ENCODE measurements around the gene PRKCB.
"Not testable (repeated sequence)": the region's sequence is repeated elsewhere in the genome, so short reads cannot be mapped to it uniquely, and the experiment has no call there.

PRKCB gene

DNA sequence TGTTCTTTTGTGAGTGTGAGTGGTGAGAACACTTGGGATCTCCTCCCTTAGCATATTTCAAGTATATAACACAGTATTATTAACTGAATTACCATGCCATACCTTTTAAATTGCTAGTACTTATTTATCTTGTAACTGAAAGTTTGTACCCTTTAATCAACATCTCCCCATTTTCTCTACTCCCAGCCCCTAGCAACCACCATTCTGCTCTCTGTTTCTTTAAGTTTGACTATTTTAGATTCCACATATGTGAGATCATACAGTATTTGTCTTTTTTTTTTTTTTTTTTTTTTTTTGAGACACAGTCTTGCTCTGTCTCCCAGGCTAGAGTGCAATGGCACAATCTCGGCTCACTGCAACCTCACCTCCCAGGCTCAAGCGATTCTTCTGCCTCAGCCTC lies 302.8 kb downstream of the PRKCB start:
- DNase-seq = no peak

DNA sequence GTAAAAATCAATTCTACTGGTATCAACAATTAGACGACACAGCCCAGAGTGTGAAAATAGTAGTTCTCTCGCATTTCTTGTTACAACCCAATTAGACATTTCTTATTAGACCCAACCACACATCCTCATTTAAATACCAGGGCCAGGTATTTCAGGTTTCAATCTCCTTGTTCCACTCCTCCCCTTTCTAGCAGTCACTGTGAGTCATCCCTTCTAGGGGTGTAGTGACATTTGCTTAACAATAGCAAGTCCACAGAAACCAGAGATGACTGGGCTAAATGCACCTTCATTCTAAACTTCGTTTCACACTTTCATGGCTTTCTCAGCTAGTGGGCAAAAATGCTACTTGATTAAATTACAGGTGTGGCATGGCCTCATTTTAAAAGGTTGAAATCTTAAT lies 303.5 kb downstream of the PRKCB start:
- DNase-seq = no peak

DNA sequence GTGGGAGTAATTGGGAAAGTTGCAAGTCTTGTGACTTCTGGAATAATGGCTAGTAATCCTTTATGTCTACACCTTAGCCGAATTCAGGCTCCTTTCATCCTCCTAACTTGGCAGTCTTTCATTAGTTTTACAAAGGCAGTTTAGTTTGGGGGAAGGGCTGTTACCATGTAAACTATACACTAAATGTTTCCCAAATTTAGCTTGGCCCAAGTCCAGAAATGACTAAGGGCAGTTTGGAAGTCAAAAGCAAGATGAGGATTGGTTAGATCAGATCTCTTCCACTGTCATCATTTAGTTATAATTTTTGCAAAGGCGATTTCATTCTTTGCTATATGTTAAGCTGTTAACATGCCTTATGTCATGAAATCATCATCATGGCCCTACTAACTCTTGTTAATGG lies 304.9 kb downstream of the PRKCB start:
- no peak for DNase-seq

DNA sequence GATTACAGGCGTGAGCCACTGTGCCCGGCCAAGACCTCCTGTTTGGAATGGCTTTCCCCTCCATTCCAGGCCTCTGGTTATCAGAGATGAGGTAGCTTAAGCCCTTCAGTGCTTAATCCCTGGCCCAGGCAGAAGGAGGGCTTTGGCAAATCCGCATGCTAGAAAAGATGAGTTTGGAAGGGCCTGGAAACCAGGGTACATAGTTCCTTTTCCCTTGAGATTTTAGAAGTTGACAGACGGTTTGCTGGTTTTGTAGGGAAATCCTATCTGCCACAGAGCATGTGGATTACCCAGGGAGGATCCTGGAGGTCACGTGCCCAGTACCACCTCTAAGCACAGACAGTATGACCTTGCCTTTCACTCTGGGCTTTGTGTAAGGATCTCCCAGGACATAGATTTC lies 305.7 kb downstream of the PRKCB start:
- DNase-seq = no peak

DNA sequence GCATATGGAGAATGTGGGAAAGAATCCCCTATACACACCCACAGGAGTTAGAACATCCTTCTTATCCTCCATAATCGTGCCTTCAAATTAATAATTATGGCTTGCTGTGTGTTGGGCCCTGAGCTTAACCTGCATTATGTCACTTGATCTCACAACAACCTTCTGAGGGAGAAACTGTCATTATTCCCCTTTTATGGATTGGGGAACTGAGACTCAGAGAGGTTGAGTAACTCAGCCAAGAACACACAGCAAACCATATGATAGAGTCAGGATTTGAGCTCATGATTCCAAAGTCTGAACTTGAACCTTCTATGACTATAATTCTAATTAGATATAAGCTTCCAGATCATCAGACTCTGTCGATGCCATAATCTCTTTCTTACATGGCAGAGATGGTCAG lies 306.1 kb downstream of the PRKCB start:
- DNase-seq = no peak

DNA sequence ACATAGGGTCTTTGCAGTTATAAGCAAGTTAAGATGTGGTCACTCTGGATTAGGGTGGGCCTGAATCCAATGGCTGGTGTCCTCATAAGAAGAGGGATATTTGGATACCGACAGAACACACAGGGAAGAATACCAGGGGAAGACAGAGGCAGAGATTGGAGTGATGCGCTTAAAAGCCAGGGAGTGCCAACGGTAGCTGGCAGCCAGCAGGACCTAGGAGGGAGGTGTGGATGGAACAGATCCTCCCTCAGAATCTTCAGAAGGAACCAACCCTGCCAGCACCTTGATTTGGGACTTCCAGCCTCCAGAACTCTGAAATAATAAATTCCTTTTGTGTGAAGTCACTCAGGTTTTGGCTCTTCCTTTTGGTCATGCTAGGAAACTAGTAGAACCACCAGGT lies 310.1 kb downstream of the PRKCB start:
- DNase-seq = no peak

DNA sequence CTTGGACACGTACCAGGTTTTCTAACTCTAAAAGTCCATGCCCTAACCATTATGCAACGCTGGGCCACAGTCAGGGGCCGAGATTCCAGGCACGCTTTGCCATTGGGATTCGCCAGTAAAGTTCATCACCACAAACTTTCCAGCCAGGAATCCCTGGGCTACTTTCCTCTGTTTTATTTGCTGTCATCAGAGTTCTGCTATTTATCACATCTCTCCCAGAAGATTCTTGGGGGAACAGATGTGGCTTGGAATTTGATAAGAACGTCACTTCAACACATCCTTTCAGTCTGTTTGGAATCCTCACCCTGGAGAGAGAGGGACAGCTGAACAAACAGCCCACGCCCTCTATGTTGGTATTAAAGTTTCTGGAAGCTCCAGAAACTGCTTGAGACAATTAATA lies 310.7 kb downstream of the PRKCB start:
- DNase-seq = no peak

DNA sequence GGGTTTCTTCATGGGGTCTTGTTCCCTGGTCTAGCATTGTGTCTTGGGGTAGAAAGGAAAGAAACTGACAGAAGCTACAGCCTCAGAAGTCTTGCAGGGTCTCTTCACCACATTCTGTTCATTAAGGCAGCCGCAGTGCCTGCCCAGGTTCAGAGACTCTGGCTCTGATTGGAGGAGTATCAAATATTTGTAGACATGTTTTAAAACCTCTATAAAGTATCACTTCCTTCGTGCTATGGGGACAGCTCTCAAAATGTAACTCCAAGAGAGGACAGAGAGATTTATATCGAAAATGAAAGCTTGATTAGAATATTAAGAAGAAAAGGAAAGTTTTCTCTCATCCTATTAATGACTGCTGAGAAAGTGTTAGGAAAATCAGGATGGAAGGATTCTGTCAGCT lies 313.3 kb downstream of the PRKCB start:
- DNase-seq = no peak

DNA sequence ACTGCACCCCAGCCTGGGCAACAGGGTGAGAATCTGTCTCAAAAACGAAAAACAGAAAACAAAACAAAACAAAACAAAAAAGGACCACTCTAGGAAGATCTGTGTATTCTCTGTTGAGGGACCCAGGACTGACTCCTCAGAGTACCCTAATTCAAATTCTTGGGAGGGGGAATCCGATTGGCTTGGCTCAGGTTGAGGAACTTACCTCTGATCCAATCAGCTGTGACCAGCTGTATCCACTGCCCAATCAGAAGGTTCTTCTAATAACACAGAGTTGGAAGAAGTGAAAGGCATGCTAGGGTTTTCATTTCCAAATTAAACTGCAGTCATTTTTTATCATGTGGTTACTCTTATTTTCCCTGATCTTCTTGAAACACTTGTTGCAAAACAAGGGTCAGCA lies 314.5 kb downstream of the PRKCB start:
- no peak for DNase-seq

DNA sequence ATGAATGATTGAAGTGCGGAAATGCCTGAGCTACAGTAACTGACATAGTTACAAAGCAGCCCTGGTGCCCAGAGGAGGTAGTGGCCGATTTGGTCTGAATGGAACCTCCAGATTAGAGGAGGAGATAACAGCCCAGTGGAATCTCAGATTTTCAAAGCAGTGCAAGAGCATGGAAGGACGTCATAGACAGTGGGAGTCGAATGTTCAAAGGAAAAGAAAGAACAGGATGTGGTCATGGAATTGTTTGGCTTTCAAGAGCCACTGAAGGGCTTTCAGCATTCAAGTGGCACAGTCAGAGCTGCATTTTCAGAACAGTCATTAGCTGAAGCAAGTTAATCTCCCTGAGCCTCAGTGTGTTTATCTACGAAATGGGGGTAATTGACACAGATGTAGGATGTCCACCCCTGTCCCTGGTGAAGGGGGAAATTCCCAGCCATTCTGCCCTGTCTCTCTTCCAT lies 315.7 kb downstream of the PRKCB start:
- peak; percentile 95 for DNase-seq

DNA sequence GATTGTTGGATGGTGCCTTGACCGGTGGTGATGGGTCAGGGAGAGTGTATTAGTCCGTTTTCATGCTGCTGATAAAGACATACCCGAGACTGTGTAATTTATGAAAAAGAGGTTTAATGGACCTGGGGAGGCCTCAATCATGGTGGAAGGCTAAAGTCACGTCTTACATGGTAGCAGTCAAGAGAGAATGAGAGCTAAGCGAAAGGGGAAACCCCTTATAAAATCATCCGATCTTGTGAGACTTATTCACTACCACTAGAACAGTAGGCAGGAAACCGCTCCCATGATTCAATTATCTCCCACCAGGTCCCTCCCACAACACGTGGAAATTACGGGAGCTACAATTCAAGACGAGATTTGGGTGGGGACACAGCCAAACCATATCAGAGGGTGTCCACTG lies 316.3 kb downstream of the PRKCB start:
- DNase-seq = not testable (repeated sequence)

DNA sequence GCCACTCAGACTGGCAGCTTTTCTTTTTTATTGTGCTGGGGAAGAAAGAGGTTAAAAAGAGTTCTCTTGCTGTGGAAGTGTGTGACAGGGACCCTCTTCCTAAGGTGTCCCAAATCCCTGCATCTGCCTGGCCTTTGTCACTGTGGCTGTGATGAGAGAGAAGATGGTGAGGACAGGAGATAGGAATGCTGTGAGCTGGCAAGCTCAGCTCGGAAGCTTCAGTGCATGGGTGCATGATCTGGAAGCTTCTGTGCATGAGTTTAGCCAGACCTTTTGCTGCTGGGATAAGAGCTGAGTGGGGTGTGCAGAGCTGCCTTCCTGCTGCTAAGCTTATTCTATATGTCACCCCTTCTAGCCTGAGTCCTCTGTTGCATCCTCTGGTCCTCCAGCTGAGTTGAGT lies 317.0 kb downstream of the PRKCB start:
- DNase-seq = no peak

DNA sequence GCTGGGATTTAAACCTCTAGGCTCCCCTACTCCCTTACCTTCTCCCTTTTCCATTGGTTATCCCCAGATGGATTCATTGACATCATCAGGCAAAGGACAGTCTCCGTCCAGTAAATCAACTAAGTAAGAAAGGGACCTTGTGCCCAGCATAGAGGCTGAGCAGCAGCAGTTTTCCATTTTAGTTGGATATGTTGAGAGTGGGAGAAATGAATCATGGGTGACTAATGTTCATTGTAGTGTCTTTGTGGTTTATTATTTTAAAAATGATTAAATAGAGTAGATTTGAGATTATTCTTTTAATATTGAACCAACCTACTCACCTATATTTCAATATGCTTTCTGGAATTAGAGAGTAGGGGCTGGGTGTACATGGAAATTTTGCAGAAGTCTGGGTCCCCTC lies 321.0 kb downstream of the PRKCB start:
- DNase-seq = no peak

DNA sequence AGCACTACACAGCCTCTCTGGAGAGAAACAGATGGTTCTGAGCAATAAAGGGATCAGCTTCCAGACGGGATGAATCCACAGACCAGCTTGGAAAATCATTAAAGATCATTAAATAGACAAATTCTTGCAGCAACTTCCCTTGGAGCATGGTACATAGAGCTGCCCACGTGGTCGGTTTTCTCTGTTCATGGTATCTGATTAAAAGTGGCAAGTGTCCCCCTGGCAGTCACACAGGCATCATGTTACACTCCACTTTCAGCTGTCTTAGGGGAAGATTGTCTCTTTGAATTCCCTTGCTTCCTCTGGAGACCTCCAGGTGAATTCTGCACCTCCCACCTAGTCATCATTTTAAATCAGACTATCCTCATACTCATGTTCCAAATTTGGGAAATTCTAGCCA lies 328.2 kb downstream of the PRKCB start:
- DNase-seq = no peak

DNA sequence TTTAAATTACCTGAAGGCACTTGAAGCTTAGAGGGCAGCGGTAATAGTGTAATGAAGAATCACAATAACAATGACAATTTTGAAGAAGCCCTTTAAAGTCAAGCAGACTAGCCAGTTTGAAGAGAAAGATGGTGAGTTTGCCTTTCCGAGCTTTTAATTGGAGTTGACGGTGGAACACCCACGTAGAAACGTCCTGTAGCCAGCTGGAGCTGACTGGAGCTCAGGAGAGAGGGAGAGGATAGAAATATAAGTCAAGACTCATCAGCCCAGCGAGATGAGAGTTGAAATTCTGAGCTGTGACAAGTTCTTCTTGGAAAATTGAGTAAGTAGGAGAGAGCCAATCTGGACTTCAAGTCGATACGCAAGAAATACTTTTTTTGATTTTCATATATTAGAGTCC lies 328.6 kb downstream of the PRKCB start:
- no peak for DNase-seq

DNA sequence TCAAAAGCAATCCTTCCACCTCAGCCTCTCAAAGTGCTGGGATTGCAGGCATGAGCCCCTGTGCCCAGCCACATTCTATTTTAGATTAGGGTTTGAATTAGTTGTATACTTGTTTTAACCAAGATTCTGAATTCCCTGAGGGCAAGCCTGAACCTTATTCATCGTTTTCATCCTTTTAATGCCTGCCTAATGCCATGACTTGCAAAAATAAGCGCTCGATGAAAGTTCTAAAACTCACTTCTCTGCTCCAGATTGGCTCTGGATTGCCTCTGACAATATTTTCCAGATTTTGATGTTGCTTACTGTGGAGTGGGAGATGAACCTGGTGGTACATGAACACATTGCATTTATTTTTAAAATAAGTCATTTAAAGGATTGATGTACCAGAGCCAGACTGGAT lies 329.5 kb downstream of the PRKCB start:
- no peak for DNase-seq

DNA sequence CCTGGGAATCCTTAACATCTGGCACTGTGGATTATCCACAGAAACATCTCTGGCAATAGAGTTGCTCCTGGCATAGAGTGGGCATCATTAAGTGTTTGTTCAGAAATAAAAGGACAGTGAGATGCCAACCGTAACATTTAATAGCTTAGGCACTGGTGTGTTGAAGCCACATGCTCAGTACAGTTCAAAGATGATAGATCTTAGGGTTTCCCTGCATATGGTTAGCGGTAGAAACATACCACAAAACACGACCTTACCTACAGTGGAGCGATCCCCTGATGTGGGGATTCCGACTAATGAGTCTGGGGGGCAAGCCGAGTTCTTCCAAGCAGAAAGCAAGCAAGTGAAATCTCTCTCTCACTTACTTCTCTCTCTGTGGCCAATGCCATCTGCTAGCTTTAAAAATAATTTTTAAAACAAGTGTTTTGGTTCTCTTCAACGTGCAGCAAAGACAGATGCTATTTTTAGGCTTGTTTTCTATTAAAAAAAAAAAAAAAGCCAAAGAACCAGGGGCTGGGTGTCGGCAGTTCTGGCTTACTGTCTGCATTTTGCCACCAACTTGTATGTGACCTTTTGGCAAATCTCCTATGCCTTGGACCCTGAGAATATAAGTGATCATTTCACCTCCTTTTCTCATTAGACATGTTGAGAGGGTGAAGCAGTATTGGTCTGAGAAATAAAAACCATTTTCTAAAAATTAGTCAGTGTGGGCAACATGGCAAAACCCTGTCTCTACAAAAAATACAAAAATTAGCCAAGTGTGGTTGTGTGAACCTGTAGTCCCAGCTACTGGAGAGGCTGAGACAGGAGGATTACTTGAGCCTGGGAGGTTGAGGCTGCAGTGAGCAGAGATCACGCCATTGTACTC lies 331.1 kb downstream of the PRKCB start:
- DNase-seq = no peak

DNA sequence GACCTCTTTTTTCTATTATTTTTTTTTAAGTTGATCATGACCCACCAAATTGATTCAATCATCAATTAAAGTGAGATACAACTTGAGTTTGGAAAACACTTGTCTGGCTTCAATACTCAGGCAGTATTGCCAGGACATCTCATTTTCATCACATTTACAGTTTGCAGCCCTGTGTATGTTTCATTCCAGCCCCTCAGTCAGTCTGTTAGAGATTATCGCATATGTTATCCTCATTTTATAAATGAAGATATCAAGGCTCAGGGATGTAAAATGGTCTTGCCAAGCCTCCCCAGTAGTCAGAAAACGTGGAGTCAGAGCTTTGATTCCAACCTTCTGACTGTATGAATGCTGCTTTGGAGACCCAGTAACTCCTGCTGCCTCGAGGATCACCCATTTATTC lies 333.1 kb downstream of the PRKCB start:
- no peak for DNase-seq

DNA sequence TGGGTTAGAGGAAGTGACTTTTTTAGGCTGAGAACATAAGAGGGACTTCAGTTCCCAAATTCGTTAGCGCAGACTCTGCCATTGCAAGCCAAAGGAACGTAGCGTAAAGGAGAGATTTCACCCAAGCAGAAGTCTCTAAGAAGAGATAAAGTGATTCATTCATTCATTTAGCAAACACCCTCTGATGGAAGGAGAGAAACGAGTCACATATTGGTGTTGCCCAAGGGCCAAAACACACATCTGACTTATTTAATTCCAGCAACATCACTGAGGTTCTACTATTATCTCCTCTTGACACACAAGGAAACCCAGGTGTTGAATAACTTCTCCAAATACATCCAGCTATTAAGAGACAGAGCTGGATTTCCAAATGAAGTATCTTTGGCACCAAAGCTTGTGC lies 334.6 kb downstream of the PRKCB start:
- no peak for DNase-seq

DNA sequence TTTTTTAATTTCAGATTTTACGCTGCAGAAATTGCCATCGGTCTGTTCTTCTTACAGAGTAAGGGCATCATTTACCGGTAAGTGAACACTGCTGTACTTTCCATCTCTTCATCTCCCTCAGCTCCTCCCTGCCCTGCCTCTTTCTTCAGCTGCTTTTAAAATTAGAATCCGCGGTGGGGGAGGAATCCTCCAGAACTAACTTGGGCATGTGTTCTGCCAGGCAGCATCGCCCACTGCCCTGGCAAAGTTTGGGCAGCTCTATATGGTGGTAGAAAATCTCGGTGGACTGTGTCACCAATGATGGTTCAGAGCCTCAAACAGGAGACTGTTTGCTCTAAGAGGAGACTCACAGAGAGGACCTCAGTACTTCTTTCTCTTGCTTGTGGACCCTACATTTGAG lies 338.7 kb downstream of the PRKCB start:
- DNase-seq = no peak

DNA sequence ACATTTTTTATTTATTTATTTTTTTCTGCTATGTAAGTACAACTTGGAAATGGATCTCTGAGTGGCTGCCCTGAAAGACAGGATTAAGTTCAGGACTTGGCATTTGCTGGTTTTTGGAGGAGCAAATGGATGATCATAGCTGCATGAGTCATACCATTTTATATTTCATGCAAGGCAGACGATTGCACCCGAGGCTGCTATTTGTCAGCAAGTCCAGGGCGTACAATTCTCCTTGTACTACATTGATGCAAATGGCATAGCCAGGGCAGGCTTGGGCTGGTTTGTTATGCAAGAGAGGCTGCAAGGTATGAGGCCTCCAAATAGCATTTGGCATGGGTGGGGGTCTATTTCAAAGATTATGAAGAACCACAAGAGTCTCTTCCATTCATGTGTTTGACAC lies 339.2 kb downstream of the PRKCB start:
- no peak for DNase-seq

DNA sequence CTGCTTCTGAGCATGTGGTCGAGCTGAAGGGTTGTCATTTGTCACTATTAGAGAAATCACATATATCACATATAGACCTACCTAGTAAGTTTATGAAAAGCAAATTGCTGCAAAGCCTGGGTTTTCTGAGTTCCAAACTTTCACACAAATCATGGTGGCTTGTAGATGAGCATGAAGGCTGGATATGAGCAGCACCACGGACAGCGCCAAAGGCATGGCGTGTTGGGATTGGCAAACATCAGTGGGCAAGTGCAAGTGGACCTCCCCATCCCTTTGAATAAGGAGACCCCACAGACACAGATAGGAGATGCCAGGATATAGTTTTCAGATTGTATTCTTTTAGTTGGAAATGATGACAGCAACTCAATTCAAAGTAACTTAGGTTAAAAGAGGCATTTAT lies 342.7 kb downstream of the PRKCB start:
- DNase-seq = no peak

DNA sequence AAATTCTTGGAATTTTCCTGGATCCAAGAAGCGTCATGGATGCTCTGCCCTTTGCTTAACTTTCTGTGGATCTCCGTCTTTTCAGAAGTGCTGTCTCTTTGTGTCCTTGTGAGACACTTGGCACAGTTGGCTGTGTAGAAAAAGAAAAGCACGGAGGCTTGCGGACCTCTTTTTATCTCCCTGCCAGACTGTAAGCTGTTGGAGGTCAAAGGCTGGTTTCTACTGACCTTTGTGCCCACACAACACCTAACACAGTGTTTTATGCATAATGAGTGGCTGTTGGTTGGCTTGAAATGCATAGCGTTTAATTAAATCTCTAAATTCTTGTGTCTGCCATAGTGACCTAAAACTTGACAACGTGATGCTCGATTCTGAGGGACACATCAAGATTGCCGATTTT lies 344.7 kb downstream of the PRKCB start:
- no peak for DNase-seq

DNA sequence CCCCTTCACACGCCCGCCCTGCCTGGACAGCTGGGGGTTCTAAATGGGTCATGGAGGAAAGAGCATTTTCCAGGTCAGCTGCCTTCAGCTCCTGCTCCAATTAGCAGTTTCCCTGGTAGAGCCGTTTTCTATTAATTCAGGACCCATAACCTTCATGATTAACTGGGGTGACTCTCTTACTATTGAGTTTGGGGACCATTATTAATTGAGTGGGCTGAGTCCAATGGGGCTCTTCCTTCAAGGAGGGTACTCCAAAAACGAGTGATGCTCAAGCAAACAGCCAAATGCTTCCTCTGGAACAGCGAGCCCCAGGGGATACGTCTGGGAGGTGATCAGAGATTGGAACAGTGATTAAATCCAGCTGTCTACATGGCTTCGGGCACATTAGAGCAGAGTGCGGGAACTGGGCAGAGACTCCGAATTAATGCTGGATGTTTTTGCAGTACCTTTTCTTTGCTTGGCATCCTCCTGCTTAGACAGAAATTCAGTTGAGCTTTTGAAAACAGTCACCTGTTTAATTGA lies 352.3 kb downstream of the PRKCB start:
- no peak for DNase-seq

DNA sequence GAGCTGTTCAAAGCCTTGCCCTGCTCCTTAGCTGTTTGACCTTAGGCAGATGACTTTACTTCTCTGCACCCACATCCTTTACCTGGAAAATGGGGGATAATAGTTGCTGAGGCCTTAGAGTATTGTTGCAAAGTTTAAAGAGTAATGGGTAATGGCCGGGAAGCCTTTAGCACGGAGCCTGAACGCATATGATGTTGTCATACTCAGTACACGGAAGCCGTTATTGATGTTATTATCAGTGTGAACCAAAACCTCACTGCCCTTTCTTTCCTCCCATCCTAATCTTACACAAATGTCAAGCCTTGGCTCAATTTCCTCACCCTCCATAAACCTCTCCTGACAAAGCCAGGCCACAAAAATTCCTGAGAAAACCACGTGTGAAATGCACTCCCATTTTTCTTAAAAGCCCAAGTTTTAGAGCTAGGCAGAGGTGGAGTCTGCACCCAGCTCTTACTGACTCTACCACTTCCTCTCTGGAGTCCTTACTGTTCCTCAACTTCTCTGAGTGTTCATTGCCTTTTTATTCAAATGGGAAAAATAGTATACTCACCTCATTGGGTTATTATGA lies 353.1 kb downstream of the PRKCB start:
- DNase-seq = no peak
